Left ventricle myocardium inferior (tissue), 1 donor: ENCODE data around the gene CLK4. TPM values are rescaled to one million over a fixed set of nuclear protein-coding genes. Genes with fewer than 3 reads are reported as not detected.

Source experiments
- DNase-seq: peaks from one replicate; pipeline ENCODE4 v3.0.0-alpha.2; 2020
- H3K27ac ChIP-seq: fragments of 200-600 bp; replicated peaks from 2 replicates; pipeline ENCODE4 v1.8.0; 2021
- H3K27me3 ChIP-seq: fragments of 200-600 bp; 2 replicates; pipeline ENCODE4 v1.8.0; 2021; ENCODE audit warnings: low read depth
- H3K36me3 ChIP-seq: fragments of 200-600 bp; 2 replicates; pipeline ENCODE4 v1.8.0; 2021
- H3K4me1 ChIP-seq: fragments of 200-600 bp; 2 replicates; pipeline ENCODE4 v1.8.0; 2021
- H3K4me3 ChIP-seq: fragments of 200-600 bp; 2 replicates; pipeline ENCODE4 v1.8.0; 2021; ENCODE audit warnings: mild to moderate bottlenecking, moderate library complexity
- H3K9me3 ChIP-seq: fragments of 200-600 bp; replicated peaks from 2 replicates; pipeline ENCODE4 v1.8.0; 2021
- intact Hi-C: fragments of 100-400 bp; cut with micrococcal nuclease; formaldehyde crosslinking; loops from one replicate; pipeline ENCODE4 v1.11.0; 2022
- total RNA-seq: library from RNA; stranded (reverse); fragmentation: NEBNext Ultra II Directional; extraction: Animal tissue kit (Norgen Biotek cat#: 25700); gene quantifications from one replicate; pipeline ENCODE4 v1.2.1, GENCODE V29; 2021
- TF ChIP-seq, protein P1 (sequence below): fragments of 200-600 bp; IDR thresholded peaks from 2 replicates; pipeline ENCODE4 v1.8.0; 2021; ENCODE audit warnings: antibody characterized with exemption, mild to moderate bottlenecking, borderline replicate concordance
- donor health status: DM: no; HTN: yes; CAD: no; lungs with severe emphysema.

The CLK4 gene
- total RNA-seq, 1 donor from 2014 or later = 20.0 TPM

DNA sequence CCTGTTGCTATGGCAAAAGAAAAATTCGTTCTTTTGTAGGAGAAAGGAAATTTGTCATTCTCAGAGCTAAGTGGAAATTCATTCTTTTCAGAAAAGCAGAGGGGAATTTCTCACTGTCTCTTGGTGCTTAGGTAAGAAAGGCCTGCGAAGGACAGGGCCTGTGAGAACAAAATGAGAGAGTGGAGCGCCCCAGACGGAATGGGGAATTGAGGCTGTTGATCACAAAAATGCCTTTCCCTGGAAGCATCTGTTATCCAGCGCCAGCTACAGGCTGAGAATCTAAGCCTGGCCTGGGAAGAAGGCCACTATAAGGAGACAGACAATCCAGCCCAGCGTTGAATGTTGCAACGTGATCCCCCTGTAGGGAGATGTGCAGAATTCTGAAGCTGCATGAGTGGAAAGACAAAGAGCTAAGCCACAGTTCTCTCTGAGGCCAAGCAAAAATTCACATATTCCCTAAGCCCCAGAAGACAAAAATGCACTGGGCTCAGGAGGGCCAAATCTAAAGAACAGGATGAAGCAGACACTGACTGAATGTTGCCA is 44.8 kb upstream of the CLK4 start:
- Histone ChIP-seq H3K4me1 (no peaks in the 10 kb centered on the region), H3K9me3 (no peaks in the 10 kb centered on the region), H3K27me3 (peaks cover 27% of the 10 kb centered on the region), H3K4me3 (no peak overlapping the region), H3K27ac (no peak overlapping the region), H3K36me3 (no peaks in the 10 kb centered on the region)
- no peak for DNase-seq
- TF ChIP-seq, protein P1, sequence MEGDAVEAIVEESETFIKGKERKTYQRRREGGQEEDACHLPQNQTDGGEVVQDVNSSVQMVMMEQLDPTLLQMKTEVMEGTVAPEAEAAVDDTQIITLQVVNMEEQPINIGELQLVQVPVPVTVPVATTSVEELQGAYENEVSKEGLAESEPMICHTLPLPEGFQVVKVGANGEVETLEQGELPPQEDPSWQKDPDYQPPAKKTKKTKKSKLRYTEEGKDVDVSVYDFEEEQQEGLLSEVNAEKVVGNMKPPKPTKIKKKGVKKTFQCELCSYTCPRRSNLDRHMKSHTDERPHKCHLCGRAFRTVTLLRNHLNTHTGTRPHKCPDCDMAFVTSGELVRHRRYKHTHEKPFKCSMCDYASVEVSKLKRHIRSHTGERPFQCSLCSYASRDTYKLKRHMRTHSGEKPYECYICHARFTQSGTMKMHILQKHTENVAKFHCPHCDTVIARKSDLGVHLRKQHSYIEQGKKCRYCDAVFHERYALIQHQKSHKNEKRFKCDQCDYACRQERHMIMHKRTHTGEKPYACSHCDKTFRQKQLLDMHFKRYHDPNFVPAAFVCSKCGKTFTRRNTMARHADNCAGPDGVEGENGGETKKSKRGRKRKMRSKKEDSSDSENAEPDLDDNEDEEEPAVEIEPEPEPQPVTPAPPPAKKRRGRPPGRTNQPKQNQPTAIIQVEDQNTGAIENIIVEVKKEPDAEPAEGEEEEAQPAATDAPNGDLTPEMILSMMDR = no peak
- intact Hi-C loops = no loop called here

DNA sequence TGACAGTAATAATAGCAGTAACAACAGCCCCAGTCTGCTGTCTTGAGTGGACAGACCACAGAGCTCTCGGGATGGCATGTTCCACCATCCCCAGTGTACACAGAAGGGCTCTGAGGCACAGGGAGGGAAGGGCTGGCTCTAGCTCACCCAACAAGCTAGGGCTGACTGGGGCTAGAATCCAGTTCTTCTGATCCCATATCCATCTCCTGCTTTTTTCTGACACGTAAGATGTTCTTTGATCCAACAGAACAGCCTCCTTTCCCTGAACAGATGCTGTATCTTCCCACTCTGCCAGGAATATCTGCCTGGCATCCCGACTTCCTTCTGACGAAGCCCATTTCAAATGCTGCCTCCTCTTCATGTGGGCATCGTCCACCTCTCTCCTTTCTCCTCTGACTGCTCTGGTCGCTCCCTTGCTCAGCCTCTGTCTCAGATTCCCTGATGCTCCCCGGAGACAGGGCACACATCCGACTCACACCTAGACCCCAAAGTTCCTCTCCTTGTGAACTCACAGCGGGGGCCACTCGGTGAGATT is 43.6 kb upstream of the CLK4 start:
- intact Hi-C loops = no loop called here
- no peak overlapping the region for H3K27ac ChIP-seq
- H3K4me3 ChIP-seq = no peak overlapping the region
- TF ChIP-seq, protein P1 = no peak
- no peak for DNase-seq
- H3K4me1 ChIP-seq = no peaks in the 10 kb centered on the region
- H3K9me3 ChIP-seq = no peaks in the 10 kb centered on the region
- peaks cover 27% of the 10 kb centered on the region for H3K27me3 ChIP-seq
- no peaks in the 10 kb centered on the region for H3K36me3 ChIP-seq

DNA sequence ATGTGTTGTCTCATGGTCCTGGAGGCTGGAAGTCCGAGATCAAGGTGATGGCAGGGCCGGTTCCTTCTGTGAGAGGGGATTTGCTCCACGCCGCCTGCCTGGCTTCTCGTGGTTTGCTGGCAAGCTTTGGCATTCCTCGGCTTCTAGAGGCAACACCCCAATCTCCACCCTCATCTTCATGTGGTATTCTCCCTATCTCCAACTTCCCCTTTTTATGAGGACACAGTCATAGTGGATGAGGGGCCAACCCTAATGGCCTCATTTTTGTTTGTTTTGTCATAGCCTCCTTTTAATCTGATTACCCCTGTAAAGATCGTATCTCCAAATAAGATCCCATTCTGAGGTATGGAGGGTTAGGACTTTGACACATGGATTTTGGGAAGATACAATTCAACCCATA is 41.7 kb upstream of the CLK4 start:
- TF ChIP-seq, protein P1 = no peak
- intact Hi-C loops = no loop called here
- no peaks in the 10 kb centered on the region for H3K36me3 ChIP-seq
- H3K4me3 ChIP-seq = no peak overlapping the region
- H3K9me3 ChIP-seq = no peaks in the 10 kb centered on the region
- DNase-seq = no peak
- H3K27ac ChIP-seq = no peak overlapping the region
- H3K4me1 ChIP-seq = no peaks in the 10 kb centered on the region
- peaks cover 34% of the 10 kb centered on the region for H3K27me3 ChIP-seq

- H3K27me3 ChIP-seq = peaks cover 41% of the 10 kb centered on the region
- no peaks in the 10 kb centered on the region for H3K4me1 ChIP-seq
- H3K9me3 ChIP-seq = no peaks in the 10 kb centered on the region
- no peak for DNase-seq
- TF ChIP-seq, protein P1 = no peak
- intact Hi-C loops = no loop called here
- no peak overlapping the region for H3K27ac ChIP-seq
- no peak overlapping the region for H3K4me3 ChIP-seq
- no peaks in the 10 kb centered on the region for H3K36me3 ChIP-seq
Observed at GRCh38 chr5:178667688-178668087, 40.8 kb upstream of the CLK4 start.

GRCh38 chr5:178667101-178667500 is 40.3 kb upstream of the CLK4 start:
- TF ChIP-seq, protein P1 = no peak

More at GRCh38 chr5:178667101-178667500, 40.3 kb upstream of the CLK4 start:
- Histone ChIP-seq H3K27me3 (peaks cover 42% of the 10 kb centered on the region), H3K4me3 (no peak overlapping the region), H3K27ac (no peak overlapping the region), H3K4me1 (no peaks in the 10 kb centered on the region), H3K9me3 (no peaks in the 10 kb centered on the region), H3K36me3 (no peaks in the 10 kb centered on the region)
- DNase-seq = no peak
- intact Hi-C loops = no loop called here
